M059J (cell line): ENCODE measurements around the gene RBMY1A1. TPM values are rescaled to one million over a fixed set of nuclear protein-coding genes. Genes with fewer than 3 reads are reported as not detected.
"Not testable (repeated sequence)": the region's sequence is repeated elsewhere in the genome, so short reads cannot be mapped to it uniquely, and the experiment has no call there.

Experiments used
- DNase-seq: peaks from one replicate; pipeline ENCODE4 v3.0.0-alpha.2; 2012; ENCODE audit warnings: low read depth
- total RNA-seq: library from RNA; depleted of rRNA; stranded (reverse); fragments of >200 nt; shearing (Covaris generic); gene quantifications from 2 replicates; pipeline ENCODE4 v1.2.3, GENCODE V29; 2014; rRNA removed

Gene RBMY1A1
- not detected in 2 replicates for total RNA-seq

GRCh38 chrY:21534579-21534978 lies at the start of gene RBMY1A1:
Gene RBMY1A1 (plus strand): TSS chrY:21534879. CDS start chrY:21536892, 2,013 bp downstream.
- not testable (repeated sequence) for DNase-seq

GRCh38 chrY:21511038-21511437 lies 23.6 kb upstream of the RBMY1A1 start, which contains the start of gene RBMY1B:
Gene RBMY1B (plus strand): TSS chrY:21511338. CDS start chrY:21513351, 2,013 bp downstream.
- not testable (repeated sequence) for DNase-seq

GRCh38 chrY:21559316-21559984 lies 24.8 kb downstream of the RBMY1A1 start:
- not testable (repeated sequence) for DNase-seq

DNA sequence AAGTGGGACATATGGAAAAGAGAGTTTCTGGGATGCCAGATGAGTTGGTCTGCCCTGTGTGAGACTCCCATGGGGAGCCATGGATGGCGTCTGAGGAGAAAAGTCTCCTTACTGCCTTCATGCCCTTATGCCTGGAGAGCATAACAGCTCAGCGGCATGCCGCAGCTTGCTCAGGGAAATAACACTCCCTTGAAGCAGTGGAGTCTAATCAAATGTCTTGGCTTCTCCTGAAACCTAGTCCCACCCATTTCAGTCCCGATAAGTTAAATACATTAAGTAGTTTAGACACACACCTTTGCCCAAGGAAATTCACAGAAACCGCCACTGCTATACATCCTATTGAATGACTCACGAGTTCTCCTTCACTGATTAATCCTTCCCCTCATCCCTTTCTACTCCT lies 50.8 kb downstream of the RBMY1A1 start:
- no peak for DNase-seq

DNA sequence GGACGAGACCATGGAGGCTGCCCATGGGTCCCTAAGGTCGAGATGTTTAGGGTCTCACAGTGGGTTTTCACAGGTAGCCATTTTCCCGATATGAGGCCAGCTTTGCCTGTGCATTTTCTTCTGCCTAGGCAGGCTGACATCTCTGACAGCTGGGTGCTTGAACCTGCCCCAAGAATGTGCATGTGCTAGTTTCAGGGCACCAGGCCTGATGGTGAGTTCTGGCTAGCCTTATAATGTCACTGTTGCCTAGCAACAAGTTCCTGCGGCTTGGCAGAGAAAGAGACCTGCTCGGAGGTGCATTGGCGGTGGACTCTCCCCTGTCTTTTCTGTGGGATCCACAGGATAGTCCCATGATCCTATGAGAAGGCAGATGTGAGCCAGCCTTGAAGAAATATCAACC lies 51.8 kb downstream of the RBMY1A1 start:
- DNase-seq, result not testable (repeated sequence)

- no peak for DNase-seq
Measured at GRCh38 chrY:21592059-21592458, 57.4 kb downstream of the RBMY1A1 start.

DNA sequence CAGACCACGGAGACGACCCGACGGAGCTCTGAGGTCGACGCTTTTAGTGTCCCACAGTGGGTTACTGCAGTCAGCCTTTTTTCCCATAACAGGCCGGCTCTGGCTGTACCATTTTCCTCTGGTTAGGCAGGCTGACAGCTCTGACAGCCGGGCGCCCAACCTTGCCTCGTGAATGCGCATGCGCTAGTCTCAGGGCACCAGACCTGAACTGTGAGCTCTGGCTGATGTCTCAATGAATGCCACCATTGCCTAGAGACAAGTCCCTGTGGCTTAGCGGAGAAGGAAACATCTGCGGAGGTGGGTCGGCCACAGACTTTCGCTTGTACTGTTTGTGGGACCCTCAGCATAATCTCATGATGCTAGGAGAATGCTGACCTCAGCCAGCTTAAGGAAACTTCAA lies 61.6 kb downstream of the RBMY1A1 start:
- DNase-seq, result not testable (repeated sequence)

Other genes with a start within 250 kb of the RBMY1A1 start
- not detected in 2 replicates for gene RBMY1B, start 23.5 kb upstream of the RBMY1A1 start, total RNA-seq